Hematopoietic multipotent progenitor cell treated with erythropoietin and hydrocortisone succinate and interleukin-3 and kit ligand, for 4 days (in vitro differentiated cells): ENCODE measurements around the gene HSCB.
"Not testable (repeated sequence)": the region's sequence is repeated elsewhere in the genome, so short reads cannot be mapped to it uniquely, and the experiment has no call there.

ENCODE experiments used
- DNase-seq: peaks from one replicate; pipeline ENCODE4 v3.0.0-alpha.2; 2015

Gene HSCB

DNA sequence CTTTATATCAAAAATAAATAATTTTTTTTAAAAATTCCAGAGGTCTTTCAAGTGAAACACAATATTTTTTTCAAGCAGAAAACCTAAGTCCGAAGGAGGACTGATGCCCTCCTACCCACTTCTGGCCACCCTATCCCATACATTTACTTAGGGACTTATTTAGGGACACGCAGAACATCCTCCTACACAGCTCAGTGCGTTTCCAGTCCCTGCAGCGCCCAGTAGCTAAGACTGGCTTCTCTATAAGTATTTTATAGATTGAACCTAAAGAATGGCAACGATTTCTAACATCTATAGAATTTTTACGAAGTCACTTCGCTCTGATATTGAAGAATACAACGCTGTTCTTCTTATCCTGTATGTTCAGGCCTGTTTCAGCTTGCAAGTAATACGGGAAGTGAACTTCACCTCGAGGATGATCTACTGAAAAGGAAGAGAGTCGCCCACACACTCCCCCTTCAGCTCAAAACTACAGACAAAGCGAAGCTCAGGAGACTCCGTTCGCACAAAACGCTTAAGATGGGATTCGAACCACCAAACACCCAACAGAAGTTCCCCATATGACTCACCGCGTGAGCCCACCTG is 547 bp upstream of the HSCB start:
- no peak for DNase-seq

DNA sequence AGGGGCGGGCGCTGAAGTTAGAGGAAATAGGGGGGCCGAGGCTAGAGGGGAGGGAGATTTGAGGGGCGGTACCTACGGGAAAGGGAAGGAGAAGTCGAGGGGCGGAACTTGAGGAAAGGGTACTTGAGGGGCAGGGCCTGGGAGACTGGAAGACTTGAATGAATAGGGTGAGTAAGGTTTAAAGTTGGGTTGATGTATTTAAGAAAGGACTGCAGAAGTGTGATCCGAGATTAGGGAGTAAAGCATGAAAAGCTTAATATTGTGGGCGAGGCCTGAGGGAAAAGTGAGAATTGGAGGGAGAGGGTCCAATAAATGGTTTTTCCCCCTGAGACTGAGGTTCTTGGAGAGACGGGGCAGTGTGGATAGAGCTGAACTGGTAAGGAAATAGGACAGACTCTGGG is 723 bp downstream of the HSCB start:
- no peak for DNase-seq

GRCh38 chr22:28743852-28744251 is 2.0 kb downstream of the HSCB start:
- DNase-seq = peak; percentile 18

DNA sequence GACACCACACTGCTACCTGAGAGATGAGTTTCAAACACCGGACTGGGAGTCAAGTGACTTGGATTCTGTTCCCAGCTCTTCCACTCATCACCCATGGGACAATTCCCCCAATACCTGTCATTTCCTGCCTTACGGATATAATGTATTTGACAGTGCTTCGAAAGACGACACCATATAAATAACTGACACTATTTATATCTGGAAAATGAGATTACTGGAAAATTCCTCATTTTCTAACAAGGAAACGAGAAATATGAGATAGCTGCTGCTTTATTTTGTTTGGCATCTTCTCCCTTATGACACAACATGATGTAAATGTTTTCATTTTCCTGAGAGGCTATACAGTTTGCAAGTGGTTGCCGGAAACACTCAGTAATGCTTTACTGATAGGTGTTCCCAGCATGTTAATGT is 8.6 kb downstream of the HSCB start:
- DNase-seq = no peak

GRCh38 chr22:28754512-28754911 is 12.7 kb downstream of the HSCB start:
- DNase-seq = not testable (repeated sequence)

GRCh38 chr22:28759861-28760560 is 18.2 kb downstream of the HSCB start:
- DNase-seq = no peak

GRCh38 chr22:28761449-28761755 is 19.6 kb downstream of the HSCB start:
- DNase-seq = no peak

DNA sequence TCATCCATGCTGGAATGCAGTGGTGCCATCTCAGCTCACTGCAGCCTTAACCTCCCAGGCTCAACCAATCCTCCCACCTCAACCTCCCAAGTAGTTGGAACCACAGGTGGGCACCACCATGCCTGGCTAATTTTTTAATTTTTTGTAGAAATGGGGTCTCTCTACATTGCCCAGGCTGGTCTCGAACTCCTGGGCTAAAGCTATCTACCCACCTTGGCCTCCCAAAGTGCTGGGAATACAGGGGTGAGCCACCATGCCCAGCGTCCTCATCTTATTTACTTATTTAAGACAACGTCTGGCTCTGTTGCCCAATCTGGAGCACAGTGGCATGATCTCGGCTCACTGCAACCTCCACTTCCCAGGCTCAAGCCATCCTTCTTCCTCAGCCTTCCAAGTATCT is 20.2 kb downstream of the HSCB start:
- DNase-seq = not testable (repeated sequence)

GRCh38 chr22:28766628-28767027 is 24.8 kb downstream of the HSCB start:
- no peak for DNase-seq

GRCh38 chr22:28768701-28769393 is 27.0 kb downstream of the HSCB start:
- DNase-seq = no peak

GRCh38 chr22:28769394-28770085 is 27.7 kb downstream of the HSCB start:
- no peak for DNase-seq

DNA sequence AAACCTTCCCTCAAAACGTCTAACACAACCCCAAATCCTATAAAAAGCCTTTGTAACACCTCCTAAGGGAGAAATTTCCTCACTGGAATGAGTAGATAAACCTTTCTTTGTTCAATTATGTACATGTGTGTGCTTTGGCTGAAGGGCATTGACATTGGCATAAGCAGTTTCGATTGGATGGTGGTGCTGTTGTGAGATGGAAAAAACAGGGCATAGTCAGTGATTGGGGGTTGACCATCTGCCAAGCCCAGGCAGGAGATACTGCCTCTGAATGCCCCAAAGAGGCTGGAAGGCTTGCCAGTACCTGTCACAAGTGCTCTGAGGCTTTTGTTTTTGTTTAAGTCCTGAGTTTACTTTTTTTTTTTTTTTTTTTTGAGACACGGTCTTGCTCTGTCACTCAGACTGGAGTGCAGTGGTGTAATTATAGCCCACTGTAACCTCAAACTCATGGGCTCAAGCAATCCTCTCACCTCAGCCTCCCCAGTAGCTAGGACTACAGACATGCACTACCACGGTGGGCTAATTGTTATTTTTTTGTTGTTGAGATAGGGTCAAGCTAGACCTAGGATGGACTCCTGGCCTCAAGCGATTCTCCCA is 29.5 kb downstream of the HSCB start:
- no peak for DNase-seq

GRCh38 chr22:28772633-28773460 is 31.0 kb downstream of the HSCB start, which contains the start of gene CCDC117:
TSS of gene CCDC117 (plus strand) at chr22:28772695. CDS start at chr22:28772850, 155 bp downstream.
- DNase-seq = peak; percentile 99

- no peak for DNase-seq
These were observed 31.6 kb downstream of the HSCB start for GRCh38 chr22:28773461-28773867.

- no peak for DNase-seq
These were observed 32.5 kb downstream of the HSCB start for GRCh38 chr22:28774378-28774777.

DNA sequence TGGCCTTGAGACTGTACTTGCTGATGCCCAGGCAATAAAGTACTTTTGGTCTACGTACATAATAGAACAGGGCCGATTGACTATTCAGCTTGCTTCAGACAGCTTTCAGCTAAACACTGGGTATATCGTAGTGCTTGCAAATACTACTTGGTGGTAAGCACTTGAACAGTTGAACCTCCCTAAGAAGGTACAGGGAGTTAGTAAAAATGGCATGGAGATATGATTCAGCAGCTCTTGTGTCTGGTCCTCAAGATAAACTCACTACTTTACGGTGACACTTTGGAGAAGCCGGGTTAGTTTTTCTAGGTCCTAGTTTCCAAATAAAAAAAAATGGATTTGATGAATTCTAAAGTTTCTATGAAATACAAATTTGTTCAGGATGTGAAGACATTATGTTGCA is 38.0 kb downstream of the HSCB start:
- peak; percentile 46 for DNase-seq

- DNase-seq = no peak
These were observed 38.5 kb downstream of the HSCB start for GRCh38 chr22:28780296-28780695.

DNA sequence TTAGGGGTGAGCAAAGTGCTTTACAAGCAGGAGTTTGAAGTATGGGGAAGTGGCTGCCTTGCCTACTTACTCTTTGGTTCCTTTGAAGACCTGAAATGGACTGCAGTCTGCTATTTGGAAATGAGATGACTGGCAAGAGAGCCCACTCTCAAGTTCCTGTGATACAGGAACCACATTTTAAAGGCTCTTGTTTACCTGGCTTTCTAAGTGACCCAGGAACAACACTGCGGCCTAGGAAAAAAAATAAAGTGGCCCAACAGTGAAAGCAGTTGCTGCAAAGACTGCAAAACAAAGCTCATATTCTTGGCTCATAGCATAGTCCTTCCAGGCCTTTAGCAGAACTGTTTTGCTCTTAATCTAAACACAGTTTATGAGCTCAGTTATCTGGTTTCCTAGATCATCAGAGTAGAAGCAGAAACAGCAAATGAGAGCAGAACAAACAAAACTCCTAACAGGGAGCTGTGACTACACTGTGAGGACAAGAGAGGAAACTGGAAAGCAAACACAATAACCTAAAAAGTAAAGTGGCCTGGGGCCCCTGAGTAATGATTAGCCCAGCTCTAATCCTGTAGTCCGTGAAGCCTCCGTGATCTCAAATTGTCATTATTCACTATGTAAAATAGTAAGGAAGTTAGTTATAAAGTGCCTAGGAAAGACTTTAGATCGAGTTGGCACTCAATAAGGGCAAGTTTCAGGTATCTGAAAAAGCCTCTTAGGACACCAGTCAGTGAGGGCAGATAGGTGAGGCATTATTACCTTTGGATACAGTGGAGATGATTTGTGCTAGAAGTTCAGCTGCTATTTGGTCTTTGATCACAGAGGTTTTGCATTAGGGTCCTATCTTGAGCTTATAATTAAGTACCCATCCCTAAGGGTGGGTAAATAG is 42.2 kb downstream of the HSCB start:
- no peak for DNase-seq

GRCh38 chr22:28788601-28789000 is 46.8 kb downstream of the HSCB start:
- DNase-seq = no peak

- no peak for DNase-seq
These were observed 49.3 kb downstream of the HSCB start for GRCh38 chr22:28791124-28791523.

GRCh38 chr22:28791841-28792490 is 50.1 kb downstream of the HSCB start:
- no peak for DNase-seq
